B cell (primary cell): ENCODE measurements around the gene C1orf115. TPM values are rescaled to one million over a fixed set of nuclear protein-coding genes. Genes with fewer than 3 reads are reported as not detected.
A peak's percentile ranks its signal among the peaks of the same experiment; 100 is the strongest.

Experiments
- ATAC-seq: fragments of 200-7000 bp; cut with Tn5 transposase; one replicate; pipeline ENCODE4 v1.10.0; 2021; ENCODE audit warnings: low read depth, mild to moderate bottlenecking, moderate number of reproducible peaks, moderate library complexity
- CTCF ChIA-PET: fragments of 350-600 bp; sonication (Branson Sonifier 250); formaldehyde crosslinking; loops from one replicate; lab custom pipeline; 2021; ENCODE audit warnings: antibody characterized with exemption, inconsistent platforms; lab: Charles Lee
- POLR2A ChIA-PET: fragments of 350-600 bp; sonication (Branson Sonifier 250); formaldehyde crosslinking; loops from one replicate; lab custom pipeline; 2021; ENCODE audit warnings: antibody characterized with exemption; lab: Charles Lee
- DNase-seq: peaks from one replicate; pipeline ENCODE4 v3.0.0; 2013
- H2AFZ ChIP-seq: 2 replicates; pipeline ENCODE4 v1.6.1; 2012; ENCODE audit warnings: mild to moderate bottlenecking, low read depth, low read length; ENCODE audit not compliant: insufficient read depth, poor library complexity, severe bottlenecking
- H3K27ac ChIP-seq, 2 donors: 1 replicate in 1 of 2; 2 replicates in 1 of 2; pipeline ENCODE4 v1.5.1; 2012 to 2013; ENCODE audit warnings: low read length in 2 of 2, mild to moderate bottlenecking in 2 of 2, moderate library complexity in 1 of 2
- H3K27me3 ChIP-seq, 4 experiments: fragments of 200-600 bp in 1 of 4; sonication (generic) in 1 of 4; replicated peaks in 1 of 4; 1 replicate in 2 of 4; 2 replicates in 2 of 4; pipeline versions ENCODE4 v1.6.1 to v1.7.0; 2013 to 2016; ENCODE audit warnings: low read length in 3 of 4, mild to moderate bottlenecking in 2 of 4, mixed read lengths in 1 of 4, moderate library complexity in 1 of 4; ENCODE audit not compliant: insufficient read depth in 4 of 4, control insufficient read depth in 3 of 4; ENCODE audit errors: control extremely low read depth in 1 of 4
- H3K36me3 ChIP-seq, 2 experiments: replicated peaks in 1 of 2; 1 replicate in 1 of 2; 2 replicates in 1 of 2; pipeline versions ENCODE4 v1.6.1 to v1.7.1; 2013; ENCODE audit warnings: low read length in 1 of 2; ENCODE audit not compliant: insufficient read depth in 2 of 2, control insufficient read depth in 1 of 2; ENCODE audit errors: control extremely low read depth in 1 of 2, extremely low read depth in 1 of 2
- H3K4me1 ChIP-seq, 2 donors: fragments of 200-600 bp in 1 of 2; sonication (generic) in 1 of 2; 1 replicate in 1 of 2; 2 replicates in 1 of 2; pipeline versions ENCODE4 v1.5.1 to v1.6.1; 2013 to 2017; ENCODE audit warnings: low read length in 2 of 2; ENCODE audit not compliant: control insufficient read depth in 2 of 2, insufficient read depth in 2 of 2
- H3K4me2 ChIP-seq: replicated peaks from 2 replicates; pipeline ENCODE3; 2012; ENCODE audit warnings: mild to moderate bottlenecking, low read depth, low read length; ENCODE audit not compliant: poor library complexity, severe bottlenecking
- H3K4me3 ChIP-seq, 5 experiments: fragments of 200-600 bp in 1 of 5; sonication (generic) in 1 of 5; 1 replicate in 3 of 5; 2 replicates in 2 of 5; pipeline versions ENCODE4 v1.5.1 to v1.7.0; 2011 to 2016; ENCODE audit warnings: low read length in 4 of 5, mild to moderate bottlenecking in 4 of 5, low read depth in 2 of 5, control low read depth in 1 of 5, moderate library complexity in 1 of 5; ENCODE audit not compliant: insufficient read depth in 1 of 5; ENCODE audit errors: control extremely low read depth in 1 of 5, extremely low read depth in 1 of 5
- H3K79me2 ChIP-seq: fragments of 200-600 bp; sonication (generic); one replicate; pipeline ENCODE4 v1.6.0; 2016; ENCODE audit warnings: low read length; ENCODE audit not compliant: control insufficient read depth, insufficient read depth
- H3K9ac ChIP-seq: fragments of 200-600 bp; sonication (generic); 2 replicates; pipeline ENCODE4 v1.6.1; 2017; ENCODE audit warnings: mild to moderate bottlenecking, low read length, moderate library complexity
- H3K9me3 ChIP-seq, 3 donors: one replicate each; pipeline versions ENCODE4 v1.6.1 to v1.7.1; 2013; ENCODE audit warnings: low read length in 2 of 3; ENCODE audit not compliant: control insufficient read depth in 2 of 3, insufficient read depth in 1 of 3; ENCODE audit errors: control extremely low read depth in 1 of 3
- H4K20me1 ChIP-seq: 2 replicates; pipeline ENCODE4 v1.6.0; 2012; ENCODE audit warnings: mild to moderate bottlenecking, low read length; ENCODE audit not compliant: insufficient read depth, control insufficient read depth, poor library complexity, severe bottlenecking
- H3K27ac Mint-ChIP-seq: one replicate; pipeline ENCODE4 v1.8.0; 2021; ENCODE audit warnings: mixed read lengths
- H3K27me3 Mint-ChIP-seq: one replicate; pipeline ENCODE4 v1.8.0; 2021; ENCODE audit warnings: mixed read lengths
- H3K4me1 Mint-ChIP-seq: one replicate; pipeline ENCODE4 v1.8.0; 2021; ENCODE audit warnings: mixed read lengths
- H3K4me3 Mint-ChIP-seq: one replicate; pipeline ENCODE4 v1.8.0; 2021; ENCODE audit warnings: mixed read lengths
- H3K9me3 Mint-ChIP-seq: one replicate; pipeline ENCODE4 v1.8.0; 2022; ENCODE audit warnings: mixed read lengths; ENCODE audit not compliant: insufficient read depth
- CTCF ChIP-seq: fragments of 200-600 bp; IDR thresholded peaks from one replicate; pipeline ENCODE4 v1.8.0; 2022; ENCODE audit warnings: antibody characterized with exemption, mild to moderate bottlenecking
- EZH2 ChIP-seq: IDR thresholded peaks from 2 replicates; pipeline ENCODE4 v1.6.1; 2012; ENCODE audit warnings: borderline replicate concordance, low read depth, mild to moderate bottlenecking, moderate library complexity, low read length; ENCODE audit not compliant: insufficient read depth, poor library complexity, severe bottlenecking
- WGBS: methylation state at CpG from one replicate; pipeline ENCODE4 v1.1.5; 2013; ENCODE audit warnings: missing lambda C conversion rate; ENCODE audit not compliant: insufficient coverage; 5-methylcytosine and 5-hydroxymethylcytosine counted together
- intact Hi-C: fragments of 100-400 bp; cut with micrococcal nuclease; formaldehyde crosslinking; loops from one replicate; pipeline ENCODE4 v1.10.0; 2022
- polyA plus RNA-seq: library from polyadenylated mRNA; depleted of rRNA; stranded (reverse); fragments of >200 nt; gene quantifications from 2 replicates; pipeline ENCODE4 v1.2.3, GENCODE V29; 2012
- total RNA-seq, 2 donors: library from RNA; stranded (reverse); fragments of 120-200 nt in 1 of 2; gene quantifications; 1 replicate in 1 of 2; 2 replicates in 1 of 2; pipeline versions ENCODE4 v1.2.3 to v1.2.4, GENCODE V29; 2013 to 2022

C1orf115 gene
- total and polyA plus RNA-seq, 2 donors (not counting 1 experiment from before 2014, with no cell fraction given), result 6.4 to 19.5 TPM

GRCh38 chr1:220655509-220655908, 34.7 kb upstream of the C1orf115 start:
- ChIA-PET CTCF (no interaction called here), POLR2A (no interaction called here)
- H3K4me3 ChIP-seq, result no peak overlapping the region
- H3K27me3 ChIP-seq, result no peaks in the 10 kb centered on the region
- no peaks in the 10 kb centered on the region for H3K4me1 ChIP-seq
- TF ChIP-seq CTCF, result no peak
- TF ChIP-seq EZH2, result no peak
- H3K27ac Mint-ChIP-seq, result no peak overlapping the region
- no peak overlapping the region for H3K27ac ChIP-seq
- intact Hi-C loops, result no loop called here
- no peaks in the 10 kb centered on the region for H4K20me1 ChIP-seq
- no peaks in the 10 kb centered on the region for H3K79me2 ChIP-seq
- H3K9me3 Mint-ChIP-seq, result no peaks in the 10 kb centered on the region
- 69% methylated on average over 1 of the region's 1 CpG for WGBS
- peak; percentile 8 for DNase-seq
- H3K27me3 Mint-ChIP-seq, result peaks cover 4% of the 10 kb centered on the region
- H3K4me1 Mint-ChIP-seq, result peaks cover 2% of the 10 kb centered on the region
- no peaks in the 10 kb centered on the region for H3K36me3 ChIP-seq
- ATAC-seq, result no peak
- no peak overlapping the region for H2AFZ ChIP-seq
- H3K9ac ChIP-seq, result no peak overlapping the region
- no peak overlapping the region for H3K4me3 Mint-ChIP-seq
- H3K9me3 ChIP-seq, result no peaks in the 10 kb centered on the region
- H3K4me2 ChIP-seq, result no peak overlapping the region

GRCh38 chr1:220655961-220656740, 34.0 kb upstream of the C1orf115 start:
- Histone ChIP-seq H3K27me3 (peaks cover 0 to 4% (median 0%) of the 10 kb centered on the region in 4 experiments), H4K20me1 (no peaks in the 10 kb centered on the region), H2AFZ (no peak overlapping the region), H3K9ac (no peak overlapping the region), H3K9me3 (no peaks in the 10 kb centered on the region), H3K79me2 (no peaks in the 10 kb centered on the region), H3K4me1 (no peaks in the 10 kb centered on the region), H3K27ac (no peak overlapping the region), H3K4me3 (no peak overlapping the region), H3K4me2 (no peak overlapping the region), H3K36me3 (no peaks in the 10 kb centered on the region)
- ATAC-seq (no peak), DNase-seq (no peak)
- POLR2A ChIA-PET, result no interaction called here
- CTCF ChIA-PET, result no interaction called here
- Mint-ChIP-seq H3K27ac (no peak overlapping the region), H3K27me3 (peaks cover 10% of the 10 kb centered on the region), H3K4me3 (no peak overlapping the region), H3K9me3 (no peaks in the 10 kb centered on the region), H3K4me1 (peaks cover 2% of the 10 kb centered on the region)
- TF ChIP-seq CTCF, result no peak
- TF ChIP-seq EZH2, result no peak
- intact Hi-C loops, result no loop called here
